NCI-H2196 (cell line): ENCODE results near the gene CREB5.
"Not testable (repeated sequence)": the region's sequence is repeated elsewhere in the genome, so short reads cannot be mapped to it uniquely, and the experiment has no call there.

ENCODE experiments used
- DNase-seq: peaks from one replicate; lab custom pipeline; 2025; ENCODE audit not compliant: unreplicated experiment; lab: John Stamatoyannopoulos, UW

CREB5 gene

GRCh38 chr7:28411876-28412662, at the start of gene CREB5:
Gene CREB5, plus strand, starts transcription at chr7:28412518. Its CDS starts 397 bp downstream, at chr7:28412915.
- no peak for DNase-seq

GRCh38 chr7:28362812-28363211, 49.5 kb upstream of the CREB5 start:
- no peak for DNase-seq

DNA sequence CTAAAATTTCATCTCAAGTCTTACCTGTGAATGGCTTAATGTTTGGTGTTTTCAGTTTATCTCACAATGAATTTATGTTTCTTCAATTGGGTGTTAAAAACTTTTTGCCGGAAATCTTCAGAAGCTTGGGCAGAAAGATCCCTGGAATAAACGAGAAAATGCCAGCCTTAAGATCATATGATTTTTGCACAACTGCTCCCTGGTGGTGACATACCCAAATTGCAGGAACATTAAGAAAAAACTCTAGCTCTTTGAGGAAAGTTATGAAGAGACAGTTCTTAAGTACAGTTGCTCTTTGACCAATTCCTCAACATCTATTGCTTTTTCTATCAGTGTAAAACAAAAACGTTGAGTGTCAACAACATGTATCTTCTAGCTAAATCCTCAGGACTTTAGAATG, 48.2 kb upstream of the CREB5 start:
- DNase-seq = no peak

DNA sequence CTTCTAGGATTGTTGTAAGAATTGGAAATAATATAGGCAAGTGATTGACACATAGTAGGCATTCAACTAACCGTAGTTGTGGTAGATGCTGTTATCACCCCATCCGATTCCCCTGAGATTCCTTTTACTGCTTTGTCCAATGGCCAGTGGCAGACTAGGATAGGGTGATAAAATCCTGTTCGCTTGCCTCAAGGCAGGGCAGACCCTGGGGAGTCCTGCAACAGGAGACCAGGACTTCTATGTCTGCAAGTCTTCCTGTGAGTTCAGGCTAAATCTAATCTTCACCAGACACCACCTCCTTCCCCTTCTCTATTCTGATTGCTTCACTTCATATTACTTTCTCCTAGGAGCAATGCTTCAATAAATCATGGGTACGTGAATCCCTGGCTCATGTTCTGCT, 42.8 kb upstream of the CREB5 start:
- no peak for DNase-seq

DNA sequence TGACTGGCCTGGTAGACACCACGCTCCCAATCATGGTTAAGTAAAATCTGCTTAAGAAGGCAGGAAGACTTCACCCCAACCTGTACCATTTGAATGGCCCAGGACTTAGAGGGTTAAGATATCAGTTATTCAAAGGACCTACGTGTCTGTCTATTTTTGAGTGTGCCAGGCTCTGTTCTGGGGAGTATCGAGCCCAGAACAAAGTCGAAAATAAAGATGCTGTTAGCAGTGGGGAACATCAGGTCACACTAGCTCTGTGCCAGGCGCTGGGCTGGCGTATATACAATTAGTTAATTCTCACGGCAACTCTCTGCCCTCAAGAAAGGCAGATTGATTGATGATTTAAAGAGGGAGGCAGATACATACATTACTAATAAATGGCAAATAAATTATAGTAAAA, 40.5 kb upstream of the CREB5 start:
- DNase-seq = no peak

DNA sequence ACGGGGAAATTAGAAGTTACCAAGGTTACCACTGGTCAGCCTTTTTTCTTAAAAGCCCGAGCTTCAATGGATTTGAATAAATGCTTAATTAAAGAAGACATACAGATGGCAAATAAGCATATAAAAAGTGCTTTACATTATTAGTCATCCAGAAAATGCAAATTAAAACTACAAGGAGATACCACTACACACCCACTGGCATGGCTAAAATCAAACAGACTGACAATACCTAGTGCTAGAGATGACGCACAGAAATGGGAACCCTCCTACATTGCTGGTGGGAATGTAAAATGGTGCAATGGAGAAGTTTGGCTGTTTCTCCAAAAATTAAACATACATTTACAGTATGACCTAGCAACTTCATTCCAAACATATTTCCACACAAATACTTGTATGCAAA, 38.3 kb upstream of the CREB5 start:
- DNase-seq = no peak

DNA sequence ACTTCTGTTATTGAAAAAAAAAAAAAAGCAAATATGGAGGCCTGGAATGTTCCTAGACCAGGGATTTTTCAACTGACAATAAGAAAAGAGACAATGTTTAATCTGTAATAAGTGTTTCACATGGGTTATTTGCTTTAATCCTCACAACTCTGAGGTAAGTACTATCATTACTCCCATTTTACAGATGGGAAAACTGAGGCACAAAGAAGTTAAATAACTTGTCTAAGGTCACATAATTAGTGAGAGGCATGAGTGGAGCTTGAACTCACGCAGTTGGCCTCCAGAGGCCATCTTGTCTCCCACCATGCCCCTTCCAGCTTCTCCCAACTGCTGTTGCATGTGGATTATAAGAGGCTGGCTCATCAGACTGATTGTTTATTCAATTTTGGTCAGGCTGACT, 36.6 kb upstream of the CREB5 start:
- no peak for DNase-seq

- no peak for DNase-seq
Measured at GRCh38 chr7:28376634-28377033, 35.7 kb upstream of the CREB5 start.

DNA sequence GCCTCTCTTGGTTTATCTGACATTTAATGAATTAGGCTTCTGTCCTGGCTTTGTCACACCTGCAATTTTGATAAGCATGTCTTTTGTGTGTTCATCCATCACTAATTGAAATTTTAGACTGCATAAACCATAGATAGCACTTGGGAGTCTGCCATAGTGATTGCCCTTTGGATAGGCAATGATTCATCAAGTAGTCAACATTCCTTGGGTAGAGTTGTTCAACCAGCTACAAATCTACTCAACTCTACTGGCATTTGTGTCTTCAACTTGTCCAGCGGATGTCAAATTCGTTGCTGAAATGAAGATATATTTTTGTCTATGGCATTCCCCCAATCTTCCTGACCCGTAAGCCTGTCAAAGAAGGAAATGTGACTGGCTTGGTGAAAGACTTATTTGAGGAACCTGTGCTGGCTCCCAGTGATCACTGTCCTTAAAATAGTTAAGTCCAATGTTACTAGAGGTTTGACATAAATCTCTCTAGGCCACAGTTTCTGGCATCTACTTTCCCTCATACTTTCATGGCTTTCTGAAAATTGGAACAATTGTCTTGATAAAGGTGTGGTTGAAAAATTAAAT, 33.7 kb upstream of the CREB5 start:
- no peak for DNase-seq

- DNase-seq = no peak
Measured at GRCh38 chr7:28381466-28381865, 30.9 kb upstream of the CREB5 start.

- no peak for DNase-seq
Measured at GRCh38 chr7:28382144-28382543, 30.2 kb upstream of the CREB5 start.

GRCh38 chr7:28383975-28384374, 28.3 kb upstream of the CREB5 start:
- DNase-seq = no peak

DNA sequence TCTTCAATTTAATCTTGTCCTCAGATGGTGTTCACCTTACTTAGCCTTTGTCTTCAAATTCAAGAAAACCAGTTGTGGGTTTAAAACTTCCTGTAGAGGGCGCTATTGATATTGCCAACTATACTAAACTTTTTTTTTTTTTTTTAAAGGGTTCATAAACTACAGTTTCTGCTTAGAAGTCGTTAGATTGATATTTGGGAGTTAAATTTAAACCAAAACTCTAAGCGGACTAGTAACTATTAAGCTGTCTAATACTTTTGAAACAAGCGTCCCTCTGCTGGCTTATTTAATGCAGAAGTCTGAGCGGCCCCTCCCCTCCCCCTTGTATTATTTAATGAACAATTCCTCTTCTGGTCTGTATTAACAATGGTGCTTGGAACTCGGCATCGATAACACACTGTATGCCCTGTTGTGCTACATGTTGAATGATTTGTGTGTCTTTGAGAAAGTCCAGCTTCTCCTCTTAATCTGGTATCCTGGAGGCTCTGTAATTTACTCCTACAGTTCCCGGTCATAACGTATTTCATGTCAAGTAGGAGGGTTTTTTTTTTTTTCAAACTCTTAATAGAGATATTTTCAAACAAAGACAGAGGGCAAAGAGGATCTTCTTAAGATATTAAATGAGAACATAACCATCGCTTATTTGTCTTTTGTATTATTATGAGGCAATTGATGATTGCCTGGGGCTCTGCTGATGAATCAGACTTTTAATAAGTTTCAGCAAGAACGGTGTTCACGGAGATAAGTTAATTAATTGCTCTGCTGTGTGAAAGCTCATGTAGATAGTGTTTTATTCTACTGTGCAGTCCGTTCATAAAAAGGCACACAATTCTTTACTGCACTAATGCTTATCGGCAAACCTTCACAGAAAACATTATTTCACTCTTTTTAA, 22.6 kb upstream of the CREB5 start:
- DNase-seq = peak; percentile 51

DNA sequence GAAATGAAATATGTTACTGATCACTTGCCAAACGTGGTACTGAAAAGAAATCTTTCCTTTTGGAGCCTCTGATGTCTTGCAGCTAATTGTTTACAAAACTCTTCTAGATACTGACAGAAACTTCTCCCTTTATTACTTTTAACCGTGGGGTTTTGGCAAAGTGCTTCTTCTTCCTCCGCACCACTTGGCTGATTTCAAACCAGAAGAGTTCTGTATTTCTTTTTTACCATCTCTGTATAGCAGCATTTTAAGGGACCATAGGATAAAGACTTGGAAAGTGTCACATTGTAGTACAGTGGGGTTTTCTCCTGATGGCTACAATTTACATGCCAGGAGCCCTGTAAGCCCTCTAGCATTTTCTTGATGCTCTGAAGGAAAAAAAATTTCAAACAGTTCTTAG, 21.9 kb upstream of the CREB5 start:
- no peak for DNase-seq

- no peak for DNase-seq
Measured at GRCh38 chr7:28392289-28392688, 20.0 kb upstream of the CREB5 start.

GRCh38 chr7:28395404-28395803, 16.9 kb upstream of the CREB5 start:
- DNase-seq = no peak

DNA sequence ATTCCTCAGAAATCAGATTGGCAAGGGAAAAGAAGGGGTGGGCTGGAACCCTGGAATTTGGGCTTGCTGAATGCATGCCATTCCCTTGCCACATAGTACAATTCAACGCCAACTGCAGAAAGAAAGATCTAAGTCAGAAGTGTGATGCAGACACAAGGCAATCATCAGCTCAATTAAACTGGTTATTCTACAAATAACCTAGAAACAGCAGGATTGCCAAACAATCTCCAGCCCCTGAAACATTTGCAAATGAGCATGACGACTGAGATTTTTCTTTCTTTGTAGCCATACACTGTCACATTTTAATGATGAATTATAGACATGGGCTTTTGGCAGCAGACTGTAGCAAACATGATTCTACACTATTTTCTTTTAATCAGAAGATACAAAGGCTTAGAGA, 16.5 kb upstream of the CREB5 start:
- DNase-seq = no peak

DNA sequence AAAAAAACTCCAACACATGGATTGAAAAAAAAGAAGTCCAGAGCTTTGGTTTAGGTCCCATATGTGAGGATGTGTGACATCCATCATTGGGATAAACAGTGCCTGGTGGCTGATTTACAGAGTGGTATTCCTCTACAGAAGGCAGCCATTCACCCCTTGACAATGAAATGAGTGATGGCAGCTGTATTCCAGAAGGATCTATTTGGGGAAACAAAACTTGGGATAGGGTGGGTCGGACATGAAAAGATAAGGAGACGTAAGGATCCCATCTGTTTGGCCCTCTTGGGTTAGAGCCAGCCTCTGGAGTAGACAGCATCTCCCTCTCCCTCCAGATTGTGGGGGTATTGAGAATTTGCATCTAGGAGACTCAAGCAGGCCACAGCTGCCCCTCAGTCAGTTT, 15.2 kb upstream of the CREB5 start:
- DNase-seq = no peak

- no peak for DNase-seq
Measured at GRCh38 chr7:28400838-28401360, 11.4 kb upstream of the CREB5 start.

DNA sequence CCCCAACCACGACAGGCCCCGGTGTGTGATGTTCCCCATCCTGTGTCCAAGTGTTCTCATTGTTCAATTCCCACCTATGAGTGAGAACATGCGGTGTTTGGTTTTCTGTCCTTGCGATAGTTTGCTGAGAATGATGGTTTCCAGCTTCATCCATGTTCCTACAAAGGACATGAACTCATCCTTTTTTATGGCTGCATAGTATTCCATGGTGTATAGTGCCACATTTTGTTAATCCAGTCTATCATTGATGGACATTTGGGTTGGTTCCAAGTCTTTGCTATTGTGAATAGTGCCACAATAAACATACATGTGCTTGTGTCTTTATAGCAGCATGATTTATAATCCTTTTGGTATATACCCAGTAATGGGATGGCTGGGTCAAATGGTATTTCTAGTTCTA, 10.8 kb upstream of the CREB5 start:
- not testable (repeated sequence) for DNase-seq

GRCh38 chr7:28405662-28406061, 6.7 kb upstream of the CREB5 start:
- DNase-seq = no peak

GRCh38 chr7:28406192-28406591, 6.1 kb upstream of the CREB5 start:
- no peak for DNase-seq
